K562 (cell line): ENCODE results near the gene RBBP8. TPM values are rescaled to one million over a fixed set of nuclear protein-coding genes. Genes with fewer than 3 reads are reported as not detected.

Experiments
- ATAC-seq: fragments of 200-7000 bp; cut with Tn5 transposase; 3 replicates; pipeline ENCODE4 v1.9.1; 2020; ENCODE audit warnings: moderate library complexity
- BruUV-seq: library from RNA; stranded (reverse); fragments of 400-500 nt; replicated peaks from 2 replicates; lab custom pipeline; 2021; lab: Mats Ljungman, UMichigan
- CTCF ChIA-PET: fragments of 300-600 bp; formaldehyde crosslinking; extraction: SDS; loops from one replicate; lab custom pipeline; 2021; ENCODE audit warnings: low intra/inter-chr PET ratio; lab: Yijun Ruan, JAX
- POLR2A ChIA-PET: fragments of 300-600, 350-650 bp; sonication (Branson Sonifier 250); formaldehyde crosslinking; extraction: SDS; loops from one replicate; lab custom pipeline; 2021; ENCODE audit warnings: antibody characterized with exemption, inconsistent platforms; lab: Yijun Ruan, JAX
- DNase-seq, 4 experiments: peaks; one replicate each; pipeline versions ENCODE4 v3.0.0 to v3.0.0-alpha.2; 2011 to 2018; ENCODE audit warnings: low spot score in 3 of 4, mixed read lengths in 3 of 4; ENCODE audit errors: extremely low read depth in 1 of 4
- FAIRE-seq: peaks from 2 replicates; lab custom pipeline; 2011; peaks lifted over from hg19 to GRCh38; lab: Jason Lieb, UNC
- H2AFZ ChIP-seq: 2 replicates; pipeline ENCODE4 v1.6.0; 2011; ENCODE audit warnings: low read depth, low read length, control low read depth, inconsistent platforms
- H3K27ac ChIP-seq: fragments of 200-600 bp; 3 replicates; pipeline ENCODE4 v1.8.0; 2011; ENCODE audit warnings: low read depth, mild to moderate bottlenecking, control low read depth, inconsistent platforms, low read length, moderate library complexity, mixed read lengths; ENCODE audit errors: extremely low read depth
- H3K27me3 ChIP-seq, 2 experiments: fragments of 300-600 bp in 1 of 2; 2 replicates in 1 of 2; 3 replicates in 1 of 2; pipeline versions ENCODE4 v1.6.0 to v1.8.0; 2011; ENCODE audit warnings: inconsistent platforms in 2 of 2, low read length in 2 of 2, mild to moderate bottlenecking in 1 of 2, mixed read lengths in 1 of 2, moderate library complexity in 1 of 2; ENCODE audit not compliant: control insufficient read depth in 2 of 2, insufficient read depth in 2 of 2
- H3K36me3 ChIP-seq: fragments of 300-600 bp; 3 replicates; pipeline ENCODE4 v1.8.0; 2011; ENCODE audit warnings: mild to moderate bottlenecking, low read length, inconsistent platforms; ENCODE audit not compliant: control insufficient read depth, insufficient read depth
- H3K4me1 ChIP-seq, 2 experiments: fragments of 200-600 bp in 1 of 2; replicated peaks in 1 of 2; 2 replicates in 1 of 2; 3 replicates in 1 of 2; pipeline versions ENCODE4 v1.5.1 to v1.8.0; 2011; ENCODE audit warnings: inconsistent platforms in 2 of 2, low read length in 2 of 2, mild to moderate bottlenecking in 1 of 2, mixed read lengths in 1 of 2, moderate library complexity in 1 of 2; ENCODE audit not compliant: control insufficient read depth in 2 of 2, insufficient read depth in 2 of 2
- H3K4me2 ChIP-seq: 2 replicates; pipeline ENCODE4 v1.6.1; 2011; ENCODE audit warnings: low read length, control low read depth, inconsistent platforms, mixed read lengths; ENCODE audit not compliant: insufficient read depth
- H3K4me3 ChIP-seq: fragments of 200-600 bp; sonication (generic), shearing (Covaris generic); 2 replicates; pipeline ENCODE4 v1.5.1; 2016; ENCODE audit warnings: control low read depth, inconsistent platforms
- H3K79me2 ChIP-seq: fragments of 200-600 bp; 3 replicates; pipeline ENCODE4 v1.8.0; 2011; ENCODE audit warnings: low read length, inconsistent platforms; ENCODE audit not compliant: control insufficient read depth, insufficient read depth
- H3K9ac ChIP-seq, 2 experiments: 2 replicates each; pipeline versions ENCODE4 v1.6.0 to v1.6.1; 2011; ENCODE audit warnings: low read depth in 2 of 2, low read length in 2 of 2, control low read depth in 1 of 2, inconsistent platforms in 1 of 2, mild to moderate bottlenecking in 1 of 2, mixed read lengths in 1 of 2; ENCODE audit not compliant: insufficient read depth in 1 of 2
- H3K9me1 ChIP-seq: one replicate; pipeline ENCODE4 v1.6.0; 2011; ENCODE audit warnings: inconsistent platforms, mild to moderate bottlenecking, low read length, moderate library complexity; ENCODE audit not compliant: control insufficient read depth, insufficient read depth
- H3K9me3 ChIP-seq: replicated peaks from 2 replicates; pipeline ENCODE4 v1.5.1; 2011; ENCODE audit warnings: low read depth, low read length, inconsistent platforms; ENCODE audit not compliant: control insufficient read depth, insufficient read depth
- H4K20me1 ChIP-seq: replicated peaks from 2 replicates; pipeline ENCODE4 v1.6.1; 2011; ENCODE audit warnings: low read length, inconsistent platforms, mixed read lengths; ENCODE audit not compliant: control insufficient read depth, insufficient read depth
- BRF1 ChIP-seq: IDR thresholded peaks from 3 replicates; pipeline ENCODE4 v1.6.1; 2011; ENCODE audit warnings: borderline replicate concordance, mild to moderate bottlenecking; ENCODE audit not compliant: insufficient read length; ENCODE audit errors: extremely low read depth
- CAMTA2 ChIP-seq: fragments of 250-450 bp; sonication (Bioruptor Pico); conservative IDR thresholded peaks from 2 replicates; pipeline ENCODE4 v1.5.1; 2022
- CSDE1 ChIP-seq, 2 experiments: fragments of 450-650 bp; IDR thresholded peaks; 2 replicates each; pipeline ENCODE4 v1.6.1; 2016; ENCODE audit warnings: mild to moderate bottlenecking in 1 of 2
- JUND ChIP-seq, 2 experiments: IDR thresholded peaks; 2 replicates in 1 of 2; 3 replicates in 1 of 2; pipeline ENCODE4 v1.6.1; 2011; ENCODE audit warnings: borderline replicate concordance in 2 of 2, low read depth in 2 of 2, low read length in 2 of 2, improper control_type of control experiment in 1 of 2, missing biosample characterization in 1 of 2, missing genetic modification characterization in 1 of 2, missing genetic modification reagents in 1 of 2
- NUFIP1 ChIP-seq: fragments of 450-650 bp; IDR thresholded peaks from 2 replicates; pipeline ENCODE4 v1.6.1; 2018; ENCODE audit not compliant: partially characterized antibody
- RBM25 ChIP-seq: fragments of 200-400 bp; formaldehyde crosslinking; IDR thresholded peaks from 2 replicates; pipeline ENCODE4 v1.6.1; 2018; ENCODE audit warnings: low read length, low read depth, moderate library complexity; ENCODE audit not compliant: severe bottlenecking
- TBP ChIP-seq: optimal IDR thresholded peaks from 2 replicates; pipeline ENCODE3; 2011; ENCODE audit warnings: low read depth, low read length, improper control_type of control experiment
- ZC3H11A ChIP-seq: IDR thresholded peaks from 2 replicates; pipeline ENCODE4 v1.6.1; 2012; ENCODE audit warnings: low read depth, low read length, improper control_type of control experiment
- ZNF12 ChIP-seq: sonication (generic); formaldehyde crosslinking; IDR thresholded peaks from 2 replicates; pipeline ENCODE4 v1.4.0; 2020; ENCODE audit warnings: mild to moderate bottlenecking, missing genetic modification reagents
- in situ Hi-C: fragments of 300-500 bp; cut with MboI; formaldehyde crosslinking; loops from 4 replicates; pipeline ENCODE4 v1.15.0; 2018; ENCODE audit warnings: inconsistent platforms, mixed read lengths
- intact Hi-C: fragments of 100-400 bp; cut with micrococcal nuclease; formaldehyde crosslinking; loops from 2 replicates; pipeline ENCODE4 v1.14.2; 2022
- polyA plus RNA-seq, 8 experiments: library from polyadenylated mRNA; depleted of rRNA in 4 of 8; stranded (reverse) in 5 of 8; unstranded in 3 of 8; fragments of >200 nt; fragmentation: Nextera tagmentation in 2 of 8; fragmentation: Illumina TruSeq in 1 of 8; extraction: Ambion mirVana in 2 of 8; extraction: Trizol in 1 of 8; gene quantifications; 2 replicates each; pipeline versions ENCODE4 v1.2.1 to v1.2.3, GENCODE V29; 2011 to 2014; ENCODE audit warnings: inconsistent platforms in 1 of 8, missing spikeins in 1 of 8
- total RNA-seq, 7 experiments: library from RNA; depleted of rRNA in 6 of 7; stranded (reverse); fragments of >200 nt in 6 of 7; fragmentation: Illumina TruSeq in 2 of 7; extraction: Trizol in 2 of 7; gene quantifications; 2 replicates each; pipeline versions ENCODE4 v1.2.1 to v1.2.3, GENCODE V29; 2011 to 2021; ENCODE audit warnings: low replicate concordance in 1 of 7
- TF ChIP-seq, protein P1 (sequence below): fragments of 250-450 bp; sonication (Bioruptor Pico); IDR thresholded peaks from 2 replicates; pipeline ENCODE4 v1.9.0; 2021; ENCODE audit warnings: mild to moderate bottlenecking
- TF ChIP-seq, protein P2 (sequence below): IDR thresholded peaks from 2 replicates; pipeline ENCODE4 v1.6.1; 2014; ENCODE audit warnings: antibody characterized with exemption
- TF ChIP-seq, protein P3 (sequence below): fragments of 250-450 bp; sonication (Bioruptor Pico); IDR thresholded peaks from 2 replicates; pipeline ENCODE4 v1.4.0; 2020; ENCODE audit warnings: mild to moderate bottlenecking, moderate library complexity, borderline replicate concordance

RBBP8 gene
- total and polyA plus RNA-seq, 9 of the 15 experiments (the other 6 are each of a cell fraction or from before 2014, with no cell fraction given): 28.4 to 63.1 (median 48.9) TPM

DNA sequence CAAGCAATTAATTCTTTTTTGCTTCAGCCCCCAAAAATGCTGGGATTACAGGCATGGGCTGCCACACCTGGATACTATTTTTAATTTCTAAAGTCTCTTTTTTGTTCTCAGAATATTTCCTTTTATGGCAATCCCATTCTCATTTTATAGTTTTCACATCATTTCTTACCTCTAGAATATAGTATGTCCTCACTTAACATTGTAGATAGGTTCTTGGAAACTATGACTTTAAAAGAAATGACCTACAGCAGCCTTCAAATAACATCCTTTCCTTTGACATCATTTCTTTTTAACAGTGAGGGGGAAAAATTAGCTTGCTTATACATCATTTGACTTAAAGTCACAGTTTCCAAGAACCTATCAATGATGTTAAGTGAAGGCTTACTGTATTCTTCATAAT lies 31.6 kb downstream of the RBBP8 start:
- Histone ChIP-seq H3K27ac (no peak overlapping the region), H3K4me3 (no peak overlapping the region), H4K20me1 (no peaks in the 10 kb centered on the region), H3K9ac (no peak overlapping the region), H2AFZ (no peak overlapping the region), H3K4me2 (no peak overlapping the region), H3K36me3 (peaks cover 53% of the 10 kb centered on the region; the same call in 1 of the 3 replicates), H3K79me2 (peaks cover 7% of the 10 kb centered on the region), H3K4me1 (no peaks in the 10 kb centered on the region), H3K9me1 (no peaks in the 10 kb centered on the region), H3K9me3 (no peaks in the 10 kb centered on the region), H3K27me3 (no peaks in the 10 kb centered on the region)
- TF ChIP-seq, protein P1, sequence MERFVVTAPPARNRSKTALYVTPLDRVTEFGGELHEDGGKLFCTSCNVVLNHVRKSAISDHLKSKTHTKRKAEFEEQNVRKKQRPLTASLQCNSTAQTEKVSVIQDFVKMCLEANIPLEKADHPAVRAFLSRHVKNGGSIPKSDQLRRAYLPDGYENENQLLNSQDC (CRISPR knock-in tag): no peak
- TF ChIP-seq ZNF12 (CRISPR knock-in tag): no peak
- TF ChIP-seq, protein P2, sequence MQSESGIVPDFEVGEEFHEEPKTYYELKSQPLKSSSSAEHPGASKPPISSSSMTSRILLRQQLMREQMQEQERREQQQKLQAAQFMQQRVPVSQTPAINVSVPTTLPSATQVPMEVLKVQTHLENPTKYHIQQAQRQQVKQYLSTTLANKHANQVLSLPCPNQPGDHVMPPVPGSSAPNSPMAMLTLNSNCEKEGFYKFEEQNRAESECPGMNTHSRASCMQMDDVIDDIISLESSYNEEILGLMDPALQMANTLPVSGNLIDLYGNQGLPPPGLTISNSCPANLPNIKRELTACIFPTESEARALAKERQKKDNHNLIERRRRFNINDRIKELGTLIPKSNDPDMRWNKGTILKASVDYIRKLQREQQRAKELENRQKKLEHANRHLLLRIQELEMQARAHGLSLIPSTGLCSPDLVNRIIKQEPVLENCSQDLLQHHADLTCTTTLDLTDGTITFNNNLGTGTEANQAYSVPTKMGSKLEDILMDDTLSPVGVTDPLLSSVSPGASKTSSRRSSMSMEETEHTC: no peak
- TF ChIP-seq, protein P3, sequence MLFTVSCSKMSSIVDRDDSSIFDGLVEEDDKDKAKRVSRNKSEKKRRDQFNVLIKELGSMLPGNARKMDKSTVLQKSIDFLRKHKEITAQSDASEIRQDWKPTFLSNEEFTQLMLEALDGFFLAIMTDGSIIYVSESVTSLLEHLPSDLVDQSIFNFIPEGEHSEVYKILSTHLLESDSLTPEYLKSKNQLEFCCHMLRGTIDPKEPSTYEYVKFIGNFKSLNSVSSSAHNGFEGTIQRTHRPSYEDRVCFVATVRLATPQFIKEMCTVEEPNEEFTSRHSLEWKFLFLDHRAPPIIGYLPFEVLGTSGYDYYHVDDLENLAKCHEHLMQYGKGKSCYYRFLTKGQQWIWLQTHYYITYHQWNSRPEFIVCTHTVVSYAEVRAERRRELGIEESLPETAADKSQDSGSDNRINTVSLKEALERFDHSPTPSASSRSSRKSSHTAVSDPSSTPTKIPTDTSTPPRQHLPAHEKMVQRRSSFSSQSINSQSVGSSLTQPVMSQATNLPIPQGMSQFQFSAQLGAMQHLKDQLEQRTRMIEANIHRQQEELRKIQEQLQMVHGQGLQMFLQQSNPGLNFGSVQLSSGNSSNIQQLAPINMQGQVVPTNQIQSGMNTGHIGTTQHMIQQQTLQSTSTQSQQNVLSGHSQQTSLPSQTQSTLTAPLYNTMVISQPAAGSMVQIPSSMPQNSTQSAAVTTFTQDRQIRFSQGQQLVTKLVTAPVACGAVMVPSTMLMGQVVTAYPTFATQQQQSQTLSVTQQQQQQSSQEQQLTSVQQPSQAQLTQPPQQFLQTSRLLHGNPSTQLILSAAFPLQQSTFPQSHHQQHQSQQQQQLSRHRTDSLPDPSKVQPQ (CRISPR knock-in tag): no peak
- no peak for TF ChIP-seq CAMTA2
- TF ChIP-seq RBM25: peak; percentile 16
- TF ChIP-seq CSDE1 (IDR thresholded peaks at IDR 0.05): 0 out of 4 replicates have a peak, but pooled peaks of 1 of the 2 experiments have one; percentile 42
- no peak for TF ChIP-seq ZC3H11A
- no peak for TF ChIP-seq JUND (IDR thresholded peaks at IDR 0.05; ENCODE audit: borderline replicate concordance, low read depth, low read length)
- no peak for TF ChIP-seq JUND (tag; IDR thresholded peaks at IDR 0.05; ENCODE audit: borderline replicate concordance, low read depth, low read length)
- no peak for TF ChIP-seq TBP
- no peak for TF ChIP-seq BRF1
- TF ChIP-seq NUFIP1: no peak
- FAIRE-seq (no peak), DNase-seq (no peak), ATAC-seq (no peak)
- intact Hi-C loops (no loop called here), in situ Hi-C loops (no loop called here)
- CTCF ChIA-PET: no interaction called here
- POLR2A ChIA-PET: interaction anchor here (0.6 to 1.6 kb wide), 3 partner anchors 7 to 29 kb away, joined by 3 to 5 read pairs (median 5); no protein-coding TSS in a partner anchor
- BruUV-seq: no TSS peak
